Measurements from ENCODE around the gene YOD1.

Gene YOD1

DNA sequence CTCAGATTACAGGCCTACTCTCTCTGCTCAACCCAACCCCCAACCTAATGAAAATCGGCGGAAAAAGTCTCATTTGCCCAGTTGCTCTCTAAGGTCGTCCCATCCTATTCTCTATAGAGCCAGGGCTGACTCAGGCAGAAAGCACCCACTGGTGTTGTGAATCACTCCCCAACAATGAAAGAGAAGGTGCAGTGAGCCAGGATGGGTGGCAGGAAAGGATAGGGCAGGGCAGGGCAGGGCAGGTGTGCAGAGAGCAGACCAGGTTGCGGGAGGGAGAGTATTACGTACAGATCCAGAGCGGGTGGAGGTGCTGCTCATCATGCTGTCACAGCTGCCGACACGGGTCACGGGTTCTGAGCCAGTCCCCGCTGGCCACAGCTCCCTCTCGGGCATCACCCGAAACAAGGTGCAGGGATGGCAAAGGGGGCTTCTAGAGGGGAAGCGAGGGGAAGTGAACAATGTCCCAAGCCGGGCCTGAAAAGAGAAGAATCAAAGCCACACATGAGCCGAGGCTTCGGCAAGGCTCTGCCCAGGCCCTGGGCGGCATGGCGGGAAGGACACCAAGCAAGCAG lies 23.7 kb downstream of the YOD1 start:
- no peak overlapping the region for H3K4me2 ChIP-seq (ENCODE audit: low read length)
- no peaks in the 10 kb centered on the region for H3K4me1 ChIP-seq (ENCODE audit: insufficient read depth, low read length, severe bottlenecking)
- H3K27me3 ChIP-seq (ENCODE audit: insufficient read depth, low read length): no peaks in the 10 kb centered on the region
- H3K9me2 ChIP-seq (ENCODE audit: low read depth, low read length): no peaks in the 10 kb centered on the region
- H4K20me1 ChIP-seq (ENCODE audit: insufficient read depth, low read length): no peaks in the 10 kb centered on the region
- no peaks in the 10 kb centered on the region for H3F3A ChIP-seq (ENCODE audit: insufficient read depth, low read length)
- H3K9me3 ChIP-seq (ENCODE audit: low read length): no peaks in the 10 kb centered on the region
- no peaks in the 10 kb centered on the region for H3K36me3 ChIP-seq (ENCODE audit: insufficient read depth, low read length)
- TF ChIP-seq, protein P1, sequence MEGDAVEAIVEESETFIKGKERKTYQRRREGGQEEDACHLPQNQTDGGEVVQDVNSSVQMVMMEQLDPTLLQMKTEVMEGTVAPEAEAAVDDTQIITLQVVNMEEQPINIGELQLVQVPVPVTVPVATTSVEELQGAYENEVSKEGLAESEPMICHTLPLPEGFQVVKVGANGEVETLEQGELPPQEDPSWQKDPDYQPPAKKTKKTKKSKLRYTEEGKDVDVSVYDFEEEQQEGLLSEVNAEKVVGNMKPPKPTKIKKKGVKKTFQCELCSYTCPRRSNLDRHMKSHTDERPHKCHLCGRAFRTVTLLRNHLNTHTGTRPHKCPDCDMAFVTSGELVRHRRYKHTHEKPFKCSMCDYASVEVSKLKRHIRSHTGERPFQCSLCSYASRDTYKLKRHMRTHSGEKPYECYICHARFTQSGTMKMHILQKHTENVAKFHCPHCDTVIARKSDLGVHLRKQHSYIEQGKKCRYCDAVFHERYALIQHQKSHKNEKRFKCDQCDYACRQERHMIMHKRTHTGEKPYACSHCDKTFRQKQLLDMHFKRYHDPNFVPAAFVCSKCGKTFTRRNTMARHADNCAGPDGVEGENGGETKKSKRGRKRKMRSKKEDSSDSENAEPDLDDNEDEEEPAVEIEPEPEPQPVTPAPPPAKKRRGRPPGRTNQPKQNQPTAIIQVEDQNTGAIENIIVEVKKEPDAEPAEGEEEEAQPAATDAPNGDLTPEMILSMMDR (IDR thresholded peaks at IDR 0.05; ENCODE audit: low read length): no peak
- no peak for TF ChIP-seq EZH2 (IDR thresholded peaks at IDR 0.05; ENCODE audit: borderline replicate concordance, low read length)
- H3K4me3 ChIP-seq (ENCODE audit: low read depth, low read length, poor library complexity, severe bottlenecking): no peak overlapping the region
- H2AFZ ChIP-seq (ENCODE audit: low read length): no peak overlapping the region
- no peaks in the 10 kb centered on the region for H3K79me2 ChIP-seq (ENCODE audit: insufficient read depth, low read length)
- H3K27ac ChIP-seq (ENCODE audit: low read depth, low read length, poor library complexity, severe bottlenecking): no peak overlapping the region
- no peak overlapping the region for H3K9ac ChIP-seq (ENCODE audit: low read length)

DNA sequence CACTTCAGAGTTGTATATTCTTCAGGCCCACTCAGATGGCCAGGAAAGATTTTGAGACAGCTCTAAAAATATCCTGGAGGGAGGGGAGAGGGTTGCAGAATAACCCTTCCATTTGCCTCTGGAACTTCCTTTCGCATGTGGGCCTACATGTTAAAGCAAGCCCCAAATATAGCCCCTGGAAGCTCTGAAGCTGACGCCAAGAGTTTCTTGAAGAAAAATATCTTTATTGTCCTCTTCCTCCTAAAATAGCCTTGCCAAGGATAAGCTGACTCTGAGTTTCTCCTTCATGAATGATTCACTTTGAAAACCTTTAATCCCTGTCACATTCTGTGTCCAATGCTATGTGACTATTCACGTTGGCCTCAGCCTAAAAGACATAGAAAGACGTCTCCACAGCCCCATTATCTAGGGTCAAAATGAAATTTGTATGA lies 24.9 kb downstream of the YOD1 start:
- Histone ChIP-seq H3K79me2 (ENCODE audit: insufficient read depth, low read length) (no peaks in the 10 kb centered on the region), H3K9ac (ENCODE audit: low read length) (no peak overlapping the region), H3F3A (ENCODE audit: insufficient read depth, low read length) (no peaks in the 10 kb centered on the region), H3K27me3 (ENCODE audit: insufficient read depth, low read length) (no peaks in the 10 kb centered on the region), H3K9me3 (ENCODE audit: low read length) (no peaks in the 10 kb centered on the region), H3K9me2 (ENCODE audit: low read depth, low read length) (no peaks in the 10 kb centered on the region), H4K20me1 (ENCODE audit: insufficient read depth, low read length) (no peaks in the 10 kb centered on the region), H3K4me3 (ENCODE audit: low read depth, low read length, poor library complexity, severe bottlenecking) (no peak overlapping the region), H3K27ac (ENCODE audit: low read depth, low read length, poor library complexity, severe bottlenecking) (no peak overlapping the region), H2AFZ (ENCODE audit: low read length) (no peak overlapping the region), H3K4me2 (ENCODE audit: low read length) (no peak overlapping the region), H3K36me3 (ENCODE audit: insufficient read depth, low read length) (no peaks in the 10 kb centered on the region), H3K4me1 (ENCODE audit: insufficient read depth, low read length, severe bottlenecking) (no peaks in the 10 kb centered on the region)
- TF ChIP-seq EZH2 (IDR thresholded peaks at IDR 0.05; ENCODE audit: borderline replicate concordance, low read length): no peak
- TF ChIP-seq, protein P1 (IDR thresholded peaks at IDR 0.05; ENCODE audit: low read length): no peak

DNA sequence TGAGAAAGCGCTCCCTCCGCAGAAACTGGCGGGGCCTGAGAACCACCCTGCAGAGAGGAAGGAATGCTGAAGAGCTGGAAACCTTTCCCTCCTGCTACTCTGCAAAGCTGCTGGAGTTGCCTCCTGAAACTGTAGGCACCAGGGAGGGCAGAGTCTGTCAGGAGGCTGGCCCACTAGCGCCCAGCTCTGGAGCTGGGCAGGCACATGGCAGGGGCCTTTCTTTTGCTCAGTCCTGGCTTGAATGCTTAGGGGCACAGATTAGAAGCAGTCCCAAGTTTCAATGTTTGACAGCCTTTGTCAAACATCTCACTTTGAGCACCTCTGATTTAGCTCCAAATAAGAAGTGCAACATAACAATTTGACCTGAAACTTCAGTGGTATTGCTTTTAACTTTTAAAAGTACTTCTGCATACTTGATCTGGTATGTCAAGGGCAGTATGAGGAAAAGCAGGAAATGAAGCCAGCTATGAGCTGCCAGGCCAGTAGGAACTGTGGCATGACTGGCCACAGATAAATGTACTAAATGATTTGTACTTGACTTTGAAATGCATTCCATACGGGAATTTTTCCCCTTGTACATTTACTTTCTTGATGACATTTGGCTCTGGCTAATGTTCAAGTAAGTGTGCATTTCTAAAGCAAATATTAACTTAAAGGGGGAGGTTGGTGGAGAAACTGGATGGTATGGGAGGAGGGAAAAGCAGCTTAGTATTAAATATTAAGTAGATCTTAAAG lies 25.7 kb downstream of the YOD1 start:
- no peak overlapping the region for H3K9ac ChIP-seq (ENCODE audit: low read length)
- H2AFZ ChIP-seq (ENCODE audit: low read length): no peak overlapping the region
- H3K9me2 ChIP-seq (ENCODE audit: low read depth, low read length): no peaks in the 10 kb centered on the region
- H3K79me2 ChIP-seq (ENCODE audit: insufficient read depth, low read length): no peaks in the 10 kb centered on the region
- no peaks in the 10 kb centered on the region for H3K27me3 ChIP-seq (ENCODE audit: insufficient read depth, low read length)
- no peak overlapping the region for H3K4me3 ChIP-seq (ENCODE audit: low read depth, low read length, poor library complexity, severe bottlenecking)
- H4K20me1 ChIP-seq (ENCODE audit: insufficient read depth, low read length): no peaks in the 10 kb centered on the region
- no peak overlapping the region for H3K27ac ChIP-seq (ENCODE audit: low read depth, low read length, poor library complexity, severe bottlenecking)
- no peaks in the 10 kb centered on the region for H3F3A ChIP-seq (ENCODE audit: insufficient read depth, low read length)
- no peak overlapping the region for H3K4me2 ChIP-seq (ENCODE audit: low read length)
- H3K9me3 ChIP-seq (ENCODE audit: low read length): no peaks in the 10 kb centered on the region
- TF ChIP-seq EZH2 (IDR thresholded peaks at IDR 0.05; ENCODE audit: borderline replicate concordance, low read length): no peak
- TF ChIP-seq, protein P1 (IDR thresholded peaks at IDR 0.05; ENCODE audit: low read length): no peak
- H3K4me1 ChIP-seq (ENCODE audit: insufficient read depth, low read length, severe bottlenecking): no peaks in the 10 kb centered on the region
- H3K36me3 ChIP-seq (ENCODE audit: insufficient read depth, low read length): no peaks in the 10 kb centered on the region
